ENCODE measurements around the gene FHAD1. TPM values are rescaled to one million over a fixed set of nuclear protein-coding genes. Genes with fewer than 3 reads are reported as not detected.

FHAD1 gene
- total RNA-seq, 1 donor from 2014 or later: 0.99 TPM

GRCh38 chr1:15245593-15246360 lies 1.2 kb upstream of the FHAD1 start:
- DNase-seq (ENCODE audit: low read depth): no peak

- no peak for DNase-seq (ENCODE audit: low read depth)
Measured at GRCh38 chr1:15248216-15248615, 1.2 kb downstream of the FHAD1 start.

GRCh38 chr1:15249081-15249480 lies 2.1 kb downstream of the FHAD1 start:
- no peak for DNase-seq (ENCODE audit: low read depth)

GRCh38 chr1:15251857-15252835 lies 5.1 kb downstream of the FHAD1 start:
- DNase-seq (ENCODE audit: low read depth): no peak

- no peak for DNase-seq (ENCODE audit: low read depth)
Measured at GRCh38 chr1:15254559-15254958, 7.5 kb downstream of the FHAD1 start.

- DNase-seq (ENCODE audit: low read depth): no peak
Measured at GRCh38 chr1:15255582-15256149, 8.6 kb downstream of the FHAD1 start.

- no peak for DNase-seq (ENCODE audit: low read depth)
Measured at GRCh38 chr1:15256584-15256983, 9.6 kb downstream of the FHAD1 start.

GRCh38 chr1:15257309-15257708 lies 10.3 kb downstream of the FHAD1 start:
- DNase-seq (ENCODE audit: low read depth): no peak

GRCh38 chr1:15258833-15259621 lies 12.0 kb downstream of the FHAD1 start:
- DNase-seq (ENCODE audit: low read depth): no peak

GRCh38 chr1:15259622-15260007 lies 12.6 kb downstream of the FHAD1 start:
- no peak for DNase-seq (ENCODE audit: low read depth)

GRCh38 chr1:15260418-15261154 lies 13.6 kb downstream of the FHAD1 start:
- DNase-seq (ENCODE audit: low read depth): peak; percentile 29

GRCh38 chr1:15261155-15262002 lies 14.4 kb downstream of the FHAD1 start:
- DNase-seq (ENCODE audit: low read depth): no peak

- DNase-seq (ENCODE audit: low read depth): no peak
Measured at GRCh38 chr1:15262003-15262377, 15.0 kb downstream of the FHAD1 start.

- no peak for DNase-seq (ENCODE audit: low read depth)
Measured at GRCh38 chr1:15262706-15263105, 15.7 kb downstream of the FHAD1 start.

- DNase-seq (ENCODE audit: low read depth): no peak
Measured at GRCh38 chr1:15264769-15265168, 17.7 kb downstream of the FHAD1 start.

- no peak for DNase-seq (ENCODE audit: low read depth)
Measured at GRCh38 chr1:15271196-15271595, 24.2 kb downstream of the FHAD1 start.

GRCh38 chr1:15272009-15272781 lies 25.2 kb downstream of the FHAD1 start:
- peak; percentile 84 for DNase-seq (ENCODE audit: low read depth)

- no peak for DNase-seq (ENCODE audit: low read depth)
Measured at GRCh38 chr1:15272782-15273127, 25.7 kb downstream of the FHAD1 start.

- DNase-seq (ENCODE audit: low read depth): no peak
Measured at GRCh38 chr1:15273274-15273673, 26.3 kb downstream of the FHAD1 start.
